Uterus (tissue), 2 donors: ENCODE results near the gene CYB5R3.

Source experiments
- CTCF ChIP-seq, 4 experiments: fragments of 200-600 bp in 2 of 4; fragments of 450-650 bp in 2 of 4; sonication (generic) in 2 of 4; IDR thresholded peaks; one replicate each; pipeline ENCODE4 v1.5.1; 2016 to 2019; ENCODE audit warnings: antibody characterized with exemption in 4 of 4, mild to moderate bottlenecking in 2 of 4, moderate library complexity in 1 of 4
- POLR2A ChIP-seq, 2 donors: fragments of 450-650 bp; IDR thresholded peaks; one replicate each; pipeline ENCODE4 v1.6.1; 2016; ENCODE audit warnings: antibody characterized with exemption in 2 of 2, mild to moderate bottlenecking in 1 of 2, moderate library complexity in 1 of 2

- TF ChIP-seq CTCF (IDR thresholded peaks at IDR 0.05) = no peak
- no peak for TF ChIP-seq POLR2A (IDR thresholded peaks at IDR 0.05)
These were observed 5.4 kb upstream of the CYB5R3 start for GRCh38 chr22:42654436-42655073.
